ENCODE data around the gene PI16.

PI16 gene

GRCh38 chr6:36962874-36963273 is 8.3 kb downstream of the PI16 start:
- TF ChIP-seq CTCF (IDR thresholded peaks at IDR 0.05), result no peak

GRCh38 chr6:36963451-36964290 is 9.1 kb downstream of the PI16 start:
- TF ChIP-seq CTCF (IDR thresholded peaks at IDR 0.05), result no peak

GRCh38 chr6:36964349-36964748 is 9.8 kb downstream of the PI16 start:
- no peak for TF ChIP-seq CTCF (IDR thresholded peaks at IDR 0.05)

- no peak for TF ChIP-seq CTCF (IDR thresholded peaks at IDR 0.05)
Measured at GRCh38 chr6:36964908-36965307, 10.4 kb downstream of the PI16 start.

GRCh38 chr6:36967301-36967700 is 12.8 kb downstream of the PI16 start:
- TF ChIP-seq CTCF (IDR thresholded peaks at IDR 0.05), result no peak

GRCh38 chr6:36967757-36968156 is 13.2 kb downstream of the PI16 start:
- TF ChIP-seq CTCF (IDR thresholded peaks at IDR 0.05), result no peak

- no peak for TF ChIP-seq CTCF (IDR thresholded peaks at IDR 0.05)
Measured at GRCh38 chr6:36968266-36968977, 13.9 kb downstream of the PI16 start.

Measured in LNCAP (cell line).